K562 (cell line): ENCODE measurements around the gene ZCCHC17. TPM values are rescaled to one million over a fixed set of nuclear protein-coding genes. Genes with fewer than 3 reads are reported as not detected.

Experiments used
- MBD2 ChIP-seq: sonication (generic); IDR thresholded peaks from 2 replicates; pipeline ENCODE4 v1.6.1; 2016; ENCODE audit warnings: low read depth, borderline replicate concordance
- NEUROD1 ChIP-seq: fragments of 150-350 bp; IDR thresholded peaks from 2 replicates; pipeline ENCODE4 v1.6.1; 2014; ENCODE audit warnings: borderline replicate concordance, low read length, low read depth; ENCODE audit not compliant: partially characterized antibody
- RBFOX2 ChIP-seq: fragments of 200-400 bp; formaldehyde crosslinking; IDR thresholded peaks from 2 replicates; pipeline ENCODE4 v1.6.1; 2017; ENCODE audit warnings: low read depth, mild to moderate bottlenecking, low read length, moderate library complexity
- SMAD3 ChIP-seq: fragments of 450-650 bp; formaldehyde crosslinking; conservative IDR thresholded peaks from 2 replicates; pipeline ENCODE4 v1.4.0; 2020; ENCODE audit warnings: mild to moderate bottlenecking
- STAG1 ChIP-seq: sonication (generic); formaldehyde crosslinking; IDR thresholded peaks from 2 replicates; pipeline ENCODE4 v1.5.0; 2020; ENCODE audit warnings: missing genetic modification reagents, borderline replicate concordance
- ZNF184 ChIP-seq: sonication (generic); formaldehyde crosslinking; IDR thresholded peaks from 2 replicates; pipeline ENCODE4 v1.5.0; 2020; ENCODE audit warnings: missing genetic modification reagents
- polyA plus RNA-seq, 8 experiments: library from polyadenylated mRNA; depleted of rRNA in 4 of 8; stranded (reverse) in 5 of 8; unstranded in 3 of 8; fragments of >200 nt; fragmentation: Nextera tagmentation in 2 of 8; fragmentation: Illumina TruSeq in 1 of 8; extraction: Ambion mirVana in 2 of 8; extraction: Trizol in 1 of 8; gene quantifications; 2 replicates each; pipeline versions ENCODE4 v1.2.1 to v1.2.3, GENCODE V29; 2011 to 2014; ENCODE audit warnings: inconsistent platforms in 1 of 8, missing spikeins in 1 of 8
- total RNA-seq, 7 experiments: library from RNA; depleted of rRNA in 6 of 7; stranded (reverse); fragments of >200 nt in 6 of 7; fragmentation: Illumina TruSeq in 2 of 7; extraction: Trizol in 2 of 7; gene quantifications; 2 replicates each; pipeline versions ENCODE4 v1.2.1 to v1.2.3, GENCODE V29; 2011 to 2021; ENCODE audit warnings: low replicate concordance in 1 of 7
- TF ChIP-seq, protein P1 (sequence below): fragments of 450-650 bp; IDR thresholded peaks from 2 replicates; pipeline ENCODE4 v1.6.1; 2016; ENCODE audit warnings: low read depth
- TF ChIP-seq, protein P2 (sequence below): sonication (generic); formaldehyde crosslinking; IDR thresholded peaks from 2 replicates; pipeline ENCODE4 v1.8.0; 2022; ENCODE audit warnings: mild to moderate bottlenecking, missing genetic modification reagents
- TF ChIP-seq, protein P3 (sequence below): sonication (generic); formaldehyde crosslinking; IDR thresholded peaks from 2 replicates; pipeline ENCODE4 v1.8.1; 2023; ENCODE audit warnings: mild to moderate bottlenecking, missing genetic modification reagents
- TF ChIP-seq, protein P4 (sequence below): fragments of 250-450 bp; sonication (Bioruptor Pico); IDR thresholded peaks from 2 replicates; pipeline ENCODE4 v1.8.0; 2021; ENCODE audit warnings: borderline replicate concordance, mild to moderate bottlenecking, moderate library complexity; ENCODE audit not compliant: poor library complexity, severe bottlenecking

ZCCHC17 gene
- total and polyA plus RNA-seq, 9 of the 15 experiments (the other 6 are each of a cell fraction or from before 2014, with no cell fraction given), result 46.9 to 150 (median 74.7) TPM

DNA sequence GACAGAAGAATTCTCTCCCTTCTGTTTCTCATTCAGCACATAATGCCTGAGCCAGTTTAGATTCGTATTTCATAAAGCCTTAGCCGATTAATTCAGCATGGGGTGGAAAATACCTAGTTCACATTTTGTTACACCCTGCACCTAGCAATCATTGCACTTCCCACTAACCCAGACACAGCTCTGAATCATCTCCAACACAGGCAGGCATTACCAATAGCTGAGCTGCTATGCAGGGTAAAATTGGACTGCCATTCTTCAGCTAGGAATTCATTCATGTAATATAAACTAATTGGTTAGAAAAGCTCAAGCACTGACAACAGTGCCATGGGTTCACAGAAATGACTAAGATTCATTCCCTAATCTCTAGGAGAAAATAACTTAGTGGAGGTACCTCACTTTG lies 30.3 kb upstream of the ZCCHC17 start (continued):
- TF ChIP-seq, protein P1, sequence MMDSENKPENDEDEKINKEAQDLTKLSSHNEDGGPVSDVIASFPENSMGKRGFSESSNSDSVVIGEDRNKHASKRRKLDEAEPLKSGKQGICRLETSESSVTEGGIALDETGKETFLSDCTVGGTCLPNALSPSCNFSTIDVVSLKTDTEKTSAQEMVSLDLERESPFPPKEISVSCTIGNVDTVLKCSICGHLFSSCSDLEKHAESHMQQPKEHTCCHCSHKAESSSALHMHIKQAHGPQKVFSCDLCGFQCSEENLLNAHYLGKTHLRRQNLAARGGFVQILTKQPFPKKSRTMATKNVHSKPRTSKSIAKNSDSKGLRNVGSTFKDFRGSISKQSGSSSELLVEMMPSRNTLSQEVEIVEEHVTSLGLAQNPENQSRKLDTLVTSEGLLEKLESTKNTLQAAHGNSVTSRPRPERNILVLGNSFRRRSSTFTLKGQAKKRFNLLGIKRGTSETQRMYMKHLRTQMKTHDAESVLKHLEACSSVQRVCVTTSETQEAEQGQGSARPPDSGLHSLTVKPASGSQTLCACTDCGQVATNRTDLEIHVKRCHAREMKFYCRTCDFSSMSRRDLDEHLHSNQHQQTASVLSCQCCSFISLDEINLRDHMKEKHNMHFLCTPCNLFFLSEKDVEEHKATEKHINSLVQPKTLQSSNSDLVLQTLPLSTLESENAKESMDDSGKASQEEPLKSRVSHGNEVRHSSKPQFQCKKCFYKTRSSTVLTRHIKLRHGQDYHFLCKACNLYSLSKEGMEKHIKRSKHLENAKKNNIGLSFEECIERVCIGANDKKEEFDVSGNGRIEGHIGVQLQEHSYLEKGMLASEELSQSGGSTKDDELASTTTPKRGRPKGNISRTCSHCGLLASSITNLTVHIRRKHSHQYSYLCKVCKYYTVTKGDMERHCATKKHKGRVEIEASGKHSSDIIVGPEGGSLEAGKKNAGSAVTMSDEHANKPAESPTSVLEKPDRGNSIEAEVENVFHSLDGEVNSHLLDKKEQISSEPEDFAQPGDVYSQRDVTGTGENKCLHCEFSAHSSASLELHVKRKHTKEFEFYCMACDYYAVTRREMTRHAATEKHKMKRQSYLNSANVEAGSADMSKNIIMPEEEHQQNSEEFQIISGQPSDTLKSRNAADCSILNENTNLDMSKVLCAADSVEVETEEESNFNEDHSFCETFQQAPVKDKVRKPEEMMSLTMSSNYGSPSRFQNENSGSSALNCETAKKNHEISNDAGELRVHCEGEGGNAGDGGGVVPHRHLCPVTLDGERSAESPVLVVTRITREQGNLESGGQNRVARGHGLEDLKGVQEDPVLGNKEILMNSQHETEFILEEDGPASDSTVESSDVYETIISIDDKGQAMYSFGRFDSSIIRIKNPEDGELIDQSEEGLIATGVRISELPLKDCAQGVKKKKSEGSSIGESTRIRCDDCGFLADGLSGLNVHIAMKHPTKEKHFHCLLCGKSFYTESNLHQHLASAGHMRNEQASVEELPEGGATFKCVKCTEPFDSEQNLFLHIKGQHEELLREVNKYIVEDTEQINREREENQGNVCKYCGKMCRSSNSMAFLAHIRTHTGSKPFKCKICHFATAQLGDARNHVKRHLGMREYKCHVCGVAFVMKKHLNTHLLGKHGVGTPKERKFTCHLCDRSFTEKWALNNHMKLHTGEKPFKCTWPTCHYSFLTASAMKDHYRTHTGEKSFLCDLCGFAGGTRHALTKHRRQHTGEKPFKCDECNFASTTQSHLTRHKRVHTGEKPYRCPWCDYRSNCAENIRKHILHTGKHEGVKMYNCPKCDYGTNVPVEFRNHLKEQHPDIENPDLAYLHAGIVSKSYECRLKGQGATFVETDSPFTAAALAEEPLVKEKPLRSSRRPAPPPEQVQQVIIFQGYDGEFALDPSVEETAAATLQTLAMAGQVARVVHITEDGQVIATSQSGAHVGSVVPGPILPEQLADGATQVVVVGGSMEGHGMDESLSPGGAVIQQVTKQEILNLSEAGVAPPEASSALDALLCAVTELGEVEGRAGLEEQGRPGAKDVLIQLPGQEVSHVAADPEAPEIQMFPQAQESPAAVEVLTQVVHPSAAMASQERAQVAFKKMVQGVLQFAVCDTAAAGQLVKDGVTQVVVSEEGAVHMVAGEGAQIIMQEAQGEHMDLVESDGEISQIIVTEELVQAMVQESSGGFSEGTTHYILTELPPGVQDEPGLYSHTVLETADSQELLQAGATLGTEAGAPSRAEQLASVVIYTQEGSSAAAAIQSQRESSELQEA, result no peak
- TF ChIP-seq, protein P2, sequence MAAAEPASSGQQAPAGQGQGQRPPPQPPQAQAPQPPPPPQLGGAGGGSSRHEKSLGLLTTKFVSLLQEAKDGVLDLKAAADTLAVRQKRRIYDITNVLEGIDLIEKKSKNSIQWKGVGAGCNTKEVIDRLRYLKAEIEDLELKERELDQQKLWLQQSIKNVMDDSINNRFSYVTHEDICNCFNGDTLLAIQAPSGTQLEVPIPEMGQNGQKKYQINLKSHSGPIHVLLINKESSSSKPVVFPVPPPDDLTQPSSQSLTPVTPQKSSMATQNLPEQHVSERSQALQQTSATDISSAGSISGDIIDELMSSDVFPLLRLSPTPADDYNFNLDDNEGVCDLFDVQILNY (CRISPR knock-in tag), result no peak
- TF ChIP-seq SMAD3 (no peak), NEUROD1 (no peak), STAG1 (CRISPR knock-in tag) (no peak), MBD2 (no peak), RBFOX2 (no peak), ZNF184 (CRISPR knock-in tag) (no peak)
- TF ChIP-seq, protein P3, sequence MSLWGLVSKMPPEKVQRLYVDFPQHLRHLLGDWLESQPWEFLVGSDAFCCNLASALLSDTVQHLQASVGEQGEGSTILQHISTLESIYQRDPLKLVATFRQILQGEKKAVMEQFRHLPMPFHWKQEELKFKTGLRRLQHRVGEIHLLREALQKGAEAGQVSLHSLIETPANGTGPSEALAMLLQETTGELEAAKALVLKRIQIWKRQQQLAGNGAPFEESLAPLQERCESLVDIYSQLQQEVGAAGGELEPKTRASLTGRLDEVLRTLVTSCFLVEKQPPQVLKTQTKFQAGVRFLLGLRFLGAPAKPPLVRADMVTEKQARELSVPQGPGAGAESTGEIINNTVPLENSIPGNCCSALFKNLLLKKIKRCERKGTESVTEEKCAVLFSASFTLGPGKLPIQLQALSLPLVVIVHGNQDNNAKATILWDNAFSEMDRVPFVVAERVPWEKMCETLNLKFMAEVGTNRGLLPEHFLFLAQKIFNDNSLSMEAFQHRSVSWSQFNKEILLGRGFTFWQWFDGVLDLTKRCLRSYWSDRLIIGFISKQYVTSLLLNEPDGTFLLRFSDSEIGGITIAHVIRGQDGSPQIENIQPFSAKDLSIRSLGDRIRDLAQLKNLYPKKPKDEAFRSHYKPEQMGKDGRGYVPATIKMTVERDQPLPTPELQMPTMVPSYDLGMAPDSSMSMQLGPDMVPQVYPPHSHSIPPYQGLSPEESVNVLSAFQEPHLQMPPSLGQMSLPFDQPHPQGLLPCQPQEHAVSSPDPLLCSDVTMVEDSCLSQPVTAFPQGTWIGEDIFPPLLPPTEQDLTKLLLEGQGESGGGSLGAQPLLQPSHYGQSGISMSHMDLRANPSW (CRISPR knock-in tag), result no peak
- TF ChIP-seq, protein P4, sequence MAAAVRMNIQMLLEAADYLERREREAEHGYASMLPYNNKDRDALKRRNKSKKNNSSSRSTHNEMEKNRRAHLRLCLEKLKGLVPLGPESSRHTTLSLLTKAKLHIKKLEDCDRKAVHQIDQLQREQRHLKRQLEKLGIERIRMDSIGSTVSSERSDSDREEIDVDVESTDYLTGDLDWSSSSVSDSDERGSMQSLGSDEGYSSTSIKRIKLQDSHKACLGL (CRISPR knock-in tag), result no peak
